Erythroblast (primary cell): Measurements from ENCODE around the gene CCM2.

ENCODE experiments used
- GATA1 ChIP-seq: IDR thresholded peaks from 2 replicates; pipeline ENCODE4 v1.6.1; 2011; ENCODE audit warnings: low read depth, mild to moderate bottlenecking, control low read depth, low read length, moderate library complexity
- POLR2A ChIP-seq: IDR thresholded peaks from 2 replicates; pipeline ENCODE4 v1.6.1; 2011; ENCODE audit warnings: mild to moderate bottlenecking, low read length

DNA sequence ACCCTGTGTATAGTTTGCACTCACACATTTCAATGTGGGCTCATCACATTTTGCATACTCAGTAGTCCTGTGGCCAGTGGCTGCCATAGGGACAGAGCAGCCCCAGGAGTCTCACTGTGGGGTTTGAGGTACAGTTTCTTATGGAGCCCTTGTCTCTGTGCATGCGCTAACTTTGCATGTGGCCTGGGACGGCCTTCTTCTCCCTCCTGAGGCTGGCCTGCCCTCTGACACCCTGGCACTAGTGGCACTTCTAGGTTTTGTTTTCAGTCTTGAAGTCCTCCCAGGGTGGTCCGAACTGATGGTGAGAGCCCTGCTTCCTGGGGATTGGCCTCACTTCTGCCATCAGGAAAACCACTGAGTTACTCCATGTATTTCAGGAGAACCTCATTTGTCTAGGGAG, 67.6 kb downstream of the CCM2 start:
- TF ChIP-seq POLR2A (no peak), GATA1 (no peak)
